NB4 (cell line): Measurements from ENCODE around the gene RAP1B.
"Not testable (repeated sequence)": the region's sequence is repeated elsewhere in the genome, so short reads cannot be mapped to it uniquely, and the experiment has no call there.

ENCODE experiments used
- DNase-seq: peaks from one replicate; pipeline ENCODE4 v3.0.0; 2010; ENCODE audit warnings: low read depth
- H3K4me3 ChIP-seq: one replicate; pipeline ENCODE4 v1.5.1; 2011; ENCODE audit warnings: mild to moderate bottlenecking, low read depth, low read length, moderate library complexity
- MYC ChIP-seq: IDR thresholded peaks from 2 replicates; pipeline ENCODE4 v1.6.1; 2011; ENCODE audit warnings: low read depth, low read length
- POLR2A ChIP-seq: IDR thresholded peaks from 2 replicates; pipeline ENCODE4 v1.6.1; 2011; ENCODE audit warnings: mild to moderate bottlenecking; ENCODE audit not compliant: insufficient read length; ENCODE audit errors: extremely low read depth
- TF ChIP-seq, protein P1 (sequence below): IDR thresholded peaks from 2 replicates; pipeline ENCODE4 v1.6.1; 2011; ENCODE audit warnings: low read depth, low read length
- TF ChIP-seq, protein P2 (sequence below): IDR thresholded peaks from one replicate; pipeline ENCODE4 v1.5.1; 2012; ENCODE audit warnings: low read depth, low read length

The RAP1B gene

DNA sequence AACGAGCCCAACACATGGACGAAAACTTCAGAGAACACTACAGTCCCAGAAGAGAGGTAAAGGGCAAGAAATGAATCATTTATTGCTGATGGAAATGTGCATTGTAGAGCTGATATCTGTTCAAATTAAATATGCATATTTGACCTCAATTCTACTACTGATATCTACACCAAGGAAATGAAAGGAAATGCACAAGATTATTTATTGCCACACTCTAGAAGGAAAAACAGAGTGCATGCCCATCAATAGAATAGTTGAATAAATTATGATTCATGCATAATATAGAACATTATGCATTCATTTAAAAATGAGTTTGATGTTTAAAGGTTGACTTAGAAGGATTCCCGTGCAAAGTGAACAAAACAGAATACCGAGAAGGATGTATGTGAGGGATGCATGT, 60.5 kb downstream of the RAP1B start:
- H3K4me3 ChIP-seq: no peak overlapping the region
- no peak for DNase-seq
- TF ChIP-seq POLR2A (no peak), MYC (no peak)
- TF ChIP-seq, protein P1, sequence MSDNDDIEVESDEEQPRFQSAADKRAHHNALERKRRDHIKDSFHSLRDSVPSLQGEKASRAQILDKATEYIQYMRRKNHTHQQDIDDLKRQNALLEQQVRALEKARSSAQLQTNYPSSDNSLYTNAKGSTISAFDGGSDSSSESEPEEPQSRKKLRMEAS: no peak
- TF ChIP-seq, protein P2, sequence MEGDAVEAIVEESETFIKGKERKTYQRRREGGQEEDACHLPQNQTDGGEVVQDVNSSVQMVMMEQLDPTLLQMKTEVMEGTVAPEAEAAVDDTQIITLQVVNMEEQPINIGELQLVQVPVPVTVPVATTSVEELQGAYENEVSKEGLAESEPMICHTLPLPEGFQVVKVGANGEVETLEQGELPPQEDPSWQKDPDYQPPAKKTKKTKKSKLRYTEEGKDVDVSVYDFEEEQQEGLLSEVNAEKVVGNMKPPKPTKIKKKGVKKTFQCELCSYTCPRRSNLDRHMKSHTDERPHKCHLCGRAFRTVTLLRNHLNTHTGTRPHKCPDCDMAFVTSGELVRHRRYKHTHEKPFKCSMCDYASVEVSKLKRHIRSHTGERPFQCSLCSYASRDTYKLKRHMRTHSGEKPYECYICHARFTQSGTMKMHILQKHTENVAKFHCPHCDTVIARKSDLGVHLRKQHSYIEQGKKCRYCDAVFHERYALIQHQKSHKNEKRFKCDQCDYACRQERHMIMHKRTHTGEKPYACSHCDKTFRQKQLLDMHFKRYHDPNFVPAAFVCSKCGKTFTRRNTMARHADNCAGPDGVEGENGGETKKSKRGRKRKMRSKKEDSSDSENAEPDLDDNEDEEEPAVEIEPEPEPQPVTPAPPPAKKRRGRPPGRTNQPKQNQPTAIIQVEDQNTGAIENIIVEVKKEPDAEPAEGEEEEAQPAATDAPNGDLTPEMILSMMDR: no peak

DNA sequence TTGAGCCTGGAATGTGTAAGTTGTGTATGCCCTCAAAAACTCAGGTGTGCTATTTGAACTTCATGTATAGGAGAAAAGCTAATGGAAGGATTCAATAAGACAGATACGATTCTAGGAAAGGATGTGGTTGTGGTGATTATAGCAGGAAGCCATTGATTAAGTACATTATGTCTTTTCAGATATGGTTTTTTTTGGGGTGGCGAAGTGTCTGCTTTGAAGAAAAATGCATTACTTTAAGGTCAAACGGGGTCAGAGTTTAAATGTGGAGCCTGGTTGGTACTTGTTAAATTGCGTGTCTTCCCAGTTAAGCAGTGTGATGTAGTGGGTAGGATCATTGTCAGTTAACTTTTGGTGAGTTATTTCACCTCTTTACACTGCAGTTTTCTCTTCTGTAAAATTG, 63.1 kb downstream of the RAP1B start:
- no peak overlapping the region for H3K4me3 ChIP-seq
- DNase-seq: no peak
- TF ChIP-seq, protein P2: no peak
- TF ChIP-seq, protein P1: no peak
- TF ChIP-seq MYC: no peak
- no peak for TF ChIP-seq POLR2A

DNA sequence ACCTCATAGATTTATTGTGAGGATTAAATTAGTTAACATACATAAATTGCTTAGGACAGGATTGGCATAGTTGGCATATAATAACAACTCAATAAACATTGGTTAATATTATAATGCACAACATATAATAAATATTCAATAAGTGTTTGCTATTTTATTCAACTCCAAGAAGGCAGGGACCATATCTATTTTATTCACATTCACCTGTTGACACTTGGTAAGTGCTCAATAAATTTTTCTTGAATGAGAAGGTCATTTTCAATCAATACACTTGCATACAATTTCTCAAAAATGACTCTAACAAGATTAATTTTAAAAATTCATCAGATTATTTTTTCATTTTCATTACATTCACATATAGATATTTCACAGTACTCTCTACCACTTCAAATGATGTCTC, 63.7 kb downstream of the RAP1B start:
- DNase-seq: no peak
- no peak for TF ChIP-seq POLR2A
- TF ChIP-seq, protein P1: no peak
- TF ChIP-seq MYC: no peak
- TF ChIP-seq, protein P2: no peak
- no peak overlapping the region for H3K4me3 ChIP-seq

DNA sequence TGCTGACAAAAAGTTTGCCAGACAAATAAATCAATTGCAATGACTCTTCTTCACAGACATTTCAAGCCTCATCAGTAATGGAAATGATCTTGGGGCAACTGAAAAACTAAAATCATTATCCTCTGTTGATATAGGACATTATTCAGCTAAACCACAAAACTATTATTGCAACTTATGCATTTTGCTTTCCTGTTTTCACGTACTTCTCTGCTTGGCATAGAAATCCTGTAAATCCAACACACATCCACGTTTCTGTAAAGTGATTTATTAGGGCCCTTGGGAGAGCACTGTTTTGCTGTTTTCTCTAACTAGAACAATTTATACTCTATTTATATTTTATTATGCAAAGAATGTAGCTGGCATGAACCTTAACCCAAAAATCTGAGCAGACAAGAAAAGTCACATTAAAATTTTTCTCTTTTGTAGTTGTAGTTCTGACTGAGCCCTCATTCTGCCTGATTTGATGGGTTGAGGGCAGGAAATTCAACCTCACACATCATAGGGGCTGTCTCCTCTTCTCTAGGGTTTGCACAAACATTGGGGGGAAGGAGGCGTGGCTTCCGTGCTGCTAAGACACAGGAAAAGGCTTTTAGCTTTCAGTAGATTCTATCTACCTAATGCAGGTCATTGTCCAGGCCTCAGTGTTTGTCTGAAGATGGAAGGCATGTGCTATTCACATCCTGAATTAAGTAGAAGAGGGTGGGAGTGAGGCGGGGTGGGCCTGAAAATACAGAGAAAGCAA, 64.6 kb downstream of the RAP1B start:
- peak; percentile 28 for DNase-seq
- H3K4me3 ChIP-seq: no peak overlapping the region
- TF ChIP-seq, protein P2: no peak
- no peak for TF ChIP-seq MYC
- no peak for TF ChIP-seq POLR2A
- TF ChIP-seq, protein P1: no peak

DNA sequence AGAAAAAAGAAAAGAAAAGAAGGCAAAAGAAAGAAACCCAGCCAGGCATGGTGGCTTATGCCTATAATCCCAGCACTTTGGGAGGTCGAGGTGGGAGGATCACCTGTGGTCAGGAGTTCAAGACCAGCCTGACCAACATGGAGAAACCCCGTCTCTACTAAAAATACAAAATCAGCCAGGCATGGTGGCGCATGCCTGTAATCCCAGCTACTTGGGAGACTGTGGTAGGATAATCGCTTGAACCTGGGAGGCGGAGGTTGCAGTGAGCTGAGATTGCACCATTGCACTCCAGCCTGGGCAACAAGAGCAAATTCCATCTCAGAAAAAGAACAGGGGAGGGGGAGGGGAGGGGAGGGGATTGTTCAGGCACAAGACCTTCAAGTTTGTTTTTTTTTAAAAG, 66.2 kb downstream of the RAP1B start:
- not testable (repeated sequence) for H3K4me3 ChIP-seq, DNase-seq

DNA sequence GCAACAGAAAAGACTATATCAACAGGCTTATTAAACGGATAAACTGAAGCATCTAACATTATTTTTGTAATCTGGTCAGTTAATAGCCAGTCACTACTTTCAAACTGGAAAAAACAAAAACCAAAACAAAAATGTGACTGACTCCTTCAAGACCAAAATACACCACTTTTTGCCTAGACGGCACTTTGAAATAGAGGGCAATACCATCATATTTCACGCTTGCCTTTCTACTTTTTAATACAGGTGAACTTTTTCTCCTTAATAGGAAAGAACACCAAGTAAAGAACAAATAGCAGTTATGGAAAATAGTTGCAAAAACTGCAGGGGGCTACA, 75.5 kb downstream of the RAP1B start:
- TF ChIP-seq, protein P2: no peak
- TF ChIP-seq, protein P1: no peak
- TF ChIP-seq MYC (no peak), POLR2A (no peak)
- no peak for DNase-seq
- H3K4me3 ChIP-seq: peak overlapping the region; percentile 80
